ENCODE results near the gene ACSF3.

ACSF3 gene

GRCh38 chr16:89192956-89193575 is 99.4 kb downstream of the ACSF3 start:
- FAIRE-seq = no peak

GRCh38 chr16:89193576-89194293 is 100.1 kb downstream of the ACSF3 start:
- FAIRE-seq = no peak

- FAIRE-seq = no peak
These were observed 101.0 kb downstream of the ACSF3 start for GRCh38 chr16:89194340-89195311.

- no peak for FAIRE-seq
These were observed 102.0 kb downstream of the ACSF3 start for GRCh38 chr16:89195521-89196171.

GRCh38 chr16:89197033-89197632 is 103.5 kb downstream of the ACSF3 start:
- no peak for FAIRE-seq

GRCh38 chr16:89197633-89198416 is 104.2 kb downstream of the ACSF3 start:
- no peak for FAIRE-seq

- no peak for FAIRE-seq
These were observed 105.0 kb downstream of the ACSF3 start for GRCh38 chr16:89198417-89199240.

GRCh38 chr16:89199241-89200123 is 105.8 kb downstream of the ACSF3 start:
- no peak for FAIRE-seq

- FAIRE-seq = no peak
These were observed 106.6 kb downstream of the ACSF3 start, which contains the start of gene SLC22A31 for GRCh38 chr16:89200124-89200849. Gene SLC22A31, minus strand, starts transcription at chr16:89200537. Its CDS starts 36 bp downstream, at chr16:89200501.

GRCh38 chr16:89200850-89201411 is 107.3 kb downstream of the ACSF3 start:
- no peak for FAIRE-seq

- no peak for FAIRE-seq
These were observed 108.1 kb downstream of the ACSF3 start for GRCh38 chr16:89201439-89202377.

GRCh38 chr16:89202422-89203215 is 109.0 kb downstream of the ACSF3 start:
- FAIRE-seq = no peak

Data from endometrium (tissue), 2 donors.